Measurements from ENCODE around the gene CNTN3. TPM values are rescaled to one million over a fixed set of nuclear protein-coding genes. Genes with fewer than 3 reads are reported as not detected.

Gene CNTN3
- total RNA-seq, 5 donors from 2014 or later (not counting 1 experiment from before 2014, with no cell fraction given), result not detected

DNA sequence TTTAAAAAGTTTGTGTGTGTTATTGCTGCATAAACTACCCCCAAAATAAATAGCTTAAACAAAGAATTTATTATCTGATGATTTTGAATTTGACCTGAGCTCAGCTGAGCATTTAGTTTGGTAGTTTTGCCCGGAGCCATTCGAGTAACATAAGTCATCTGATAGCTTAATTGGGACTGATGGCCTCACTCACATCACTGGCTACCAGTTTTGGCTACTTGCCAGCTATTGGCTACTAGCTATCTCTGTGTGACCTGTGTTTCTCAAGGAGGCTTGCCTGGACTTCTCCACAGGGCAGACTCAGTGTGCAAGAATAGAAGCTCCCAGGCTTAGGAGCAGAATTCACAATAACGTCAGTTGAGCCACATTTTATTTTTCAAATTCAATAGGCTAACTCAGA, 9.0 kb downstream of the CNTN3 start:
- Mint-ChIP-seq H3K9me3 (peaks cover 11 to 25% (median 12%) of the 10 kb centered on the region in 3 donors), H3K4me3 (no peak overlapping the region), H3K36me3 (no peaks in the 10 kb centered on the region), H3K27me3 (no peaks in the 10 kb centered on the region), H3K27ac (no peak overlapping the region), H3K4me1 (no peaks in the 10 kb centered on the region)
- WGBS (ENCODE audit: insufficient coverage), result 80% methylated on average over 1 of the region's 3 CpGs
- Histone ChIP-seq H3K9me3 (no peaks in the 10 kb centered on the region), H3K4me1 (ENCODE audit: control insufficient read depth in 1 of 2, extremely low read depth in 1 of 2, insufficient read depth in 2 of 2, low read length in 2 of 2) (no peaks in the 10 kb centered on the region), H3K27me3 (replicated peaks in 1 of 2; ENCODE audit: control insufficient read depth in 2 of 2, extremely low read depth in 1 of 2, insufficient read depth in 2 of 2, low read length in 1 of 2) (no peaks in the 10 kb centered on the region), H3K4me3 (ENCODE audit: control insufficient read depth in 1 of 2, extremely low read depth in 1 of 2, low read length in 1 of 2) (no peak overlapping the region), H3K27ac (ENCODE audit: low read length) (no peak overlapping the region), H3K36me3 (ENCODE audit: control insufficient read depth in 2 of 2, extremely low read depth in 1 of 2, insufficient read depth in 1 of 2, low read length in 1 of 2) (no peaks in the 10 kb centered on the region)
- CTCF ChIA-PET, result no interaction called here
- ATAC-seq (replicated peaks in 1 of 4) (no peak), DNase-seq (no peak)
- POLR2A ChIA-PET, result no interaction called here

DNA sequence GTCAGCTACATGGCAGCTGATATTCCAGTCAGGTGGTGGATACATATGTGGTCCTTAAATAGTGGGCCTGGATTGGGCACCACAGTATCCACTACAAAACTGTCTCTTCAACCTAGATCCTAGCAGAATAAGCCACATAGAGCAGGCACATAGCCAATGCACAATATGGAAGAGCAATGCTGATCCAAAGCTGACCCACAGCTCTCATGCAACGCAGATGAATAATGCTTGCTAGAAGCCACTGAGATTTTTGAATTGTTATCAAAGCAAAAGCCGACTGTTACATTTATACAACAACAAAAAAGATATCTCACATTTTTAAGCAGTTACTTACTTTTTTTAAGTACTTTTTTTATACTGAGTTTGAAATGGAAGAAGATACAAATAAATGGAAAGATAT, 11.2 kb downstream of the CNTN3 start:
- Mint-ChIP-seq H3K27me3 (no peaks in the 10 kb centered on the region), H3K36me3 (no peaks in the 10 kb centered on the region), H3K4me1 (no peaks in the 10 kb centered on the region), H3K9me3 (peaks cover 18 to 27% (median 19%) of the 10 kb centered on the region in 3 donors), H3K27ac (no peak overlapping the region), H3K4me3 (no peak overlapping the region)
- no peak for ATAC-seq (replicated peaks in 1 of 4)
- no peak overlapping the region for H3K4me3 ChIP-seq (ENCODE audit: control insufficient read depth in 1 of 2, extremely low read depth in 1 of 2, low read length in 1 of 2)
- no peak overlapping the region for H3K27ac ChIP-seq (ENCODE audit: low read length)
- ChIA-PET POLR2A (no interaction called here), CTCF (no interaction called here)
- no peaks in the 10 kb centered on the region for H3K27me3 ChIP-seq (replicated peaks in 1 of 2; ENCODE audit: control insufficient read depth in 2 of 2, extremely low read depth in 1 of 2, insufficient read depth in 2 of 2, low read length in 1 of 2)
- H3K9me3 ChIP-seq, result no peaks in the 10 kb centered on the region
- H3K36me3 ChIP-seq (ENCODE audit: control insufficient read depth in 2 of 2, extremely low read depth in 1 of 2, insufficient read depth in 1 of 2, low read length in 1 of 2), result no peaks in the 10 kb centered on the region
- H3K4me1 ChIP-seq (ENCODE audit: control insufficient read depth in 1 of 2, extremely low read depth in 1 of 2, insufficient read depth in 2 of 2, low read length in 2 of 2), result no peaks in the 10 kb centered on the region
- DNase-seq, result no peak
- no CpG with 5 or more reads among the region's 2 CpGs for WGBS (ENCODE audit: insufficient coverage)

DNA sequence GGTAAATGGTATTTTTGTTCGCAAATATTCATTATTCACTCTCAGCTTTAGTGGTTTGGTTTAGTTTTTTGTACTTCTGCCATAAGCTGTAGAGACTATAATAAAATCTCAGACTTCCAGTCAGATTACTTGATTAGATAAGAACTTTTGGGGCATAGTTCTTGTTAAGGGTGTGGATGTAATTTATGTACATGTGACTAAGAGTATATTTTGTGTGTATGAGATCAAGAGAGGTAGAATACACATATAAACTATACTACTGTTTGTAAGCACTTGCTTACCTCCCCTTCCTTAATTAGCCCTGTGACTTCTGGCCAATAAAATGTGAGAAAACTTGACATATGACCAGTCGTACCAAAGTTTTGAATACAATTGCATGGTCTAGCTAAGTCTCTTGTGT, 12.0 kb downstream of the CNTN3 start:
- no peaks in the 10 kb centered on the region for H3K4me1 ChIP-seq (ENCODE audit: control insufficient read depth in 1 of 2, extremely low read depth in 1 of 2, insufficient read depth in 2 of 2, low read length in 2 of 2)
- DNase-seq (no peak), ATAC-seq (replicated peaks in 1 of 4) (no peak)
- Mint-ChIP-seq H3K27me3 (no peaks in the 10 kb centered on the region), H3K4me1 (no peaks in the 10 kb centered on the region), H3K4me3 (no peak overlapping the region), H3K36me3 (no peaks in the 10 kb centered on the region), H3K9me3 (peaks cover 18 to 28% (median 25%) of the 10 kb centered on the region in 3 donors), H3K27ac (no peak overlapping the region)
- no peak overlapping the region for H3K4me3 ChIP-seq (ENCODE audit: control insufficient read depth in 1 of 2, extremely low read depth in 1 of 2, low read length in 1 of 2)
- WGBS (ENCODE audit: insufficient coverage), result no CpG with 5 or more reads among the region's 2 CpGs
- H3K27me3 ChIP-seq (replicated peaks in 1 of 2; ENCODE audit: control insufficient read depth in 2 of 2, extremely low read depth in 1 of 2, insufficient read depth in 2 of 2, low read length in 1 of 2), result no peaks in the 10 kb centered on the region
- H3K9me3 ChIP-seq, result no peaks in the 10 kb centered on the region
- no peaks in the 10 kb centered on the region for H3K36me3 ChIP-seq (ENCODE audit: control insufficient read depth in 2 of 2, extremely low read depth in 1 of 2, insufficient read depth in 1 of 2, low read length in 1 of 2)
- no peak overlapping the region for H3K27ac ChIP-seq (ENCODE audit: low read length)
- ChIA-PET CTCF (no interaction called here), POLR2A (no interaction called here)

DNA sequence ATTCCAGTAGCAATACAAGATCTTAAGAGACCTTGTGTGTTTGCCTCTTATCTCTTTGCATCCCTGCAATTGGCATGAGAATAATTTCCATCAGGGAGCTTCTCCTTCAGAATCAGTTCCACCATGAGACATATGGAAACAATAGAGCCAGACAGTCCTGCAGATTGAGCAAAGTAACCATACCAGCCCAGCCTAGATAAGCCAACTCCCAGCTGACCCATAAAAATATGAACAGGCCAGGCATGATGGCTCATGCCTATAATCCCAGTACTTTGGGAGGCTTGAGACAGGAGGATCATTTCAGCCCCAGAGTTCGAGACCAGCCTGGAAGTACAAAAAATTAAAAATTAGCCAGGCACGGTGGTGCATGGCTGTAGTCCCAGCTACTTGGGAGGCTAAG, 12.7 kb downstream of the CNTN3 start:
- Histone ChIP-seq H3K9me3 (no peaks in the 10 kb centered on the region), H3K4me1 (ENCODE audit: control insufficient read depth in 1 of 2, extremely low read depth in 1 of 2, insufficient read depth in 2 of 2, low read length in 2 of 2) (no peaks in the 10 kb centered on the region), H3K36me3 (ENCODE audit: control insufficient read depth in 2 of 2, extremely low read depth in 1 of 2, insufficient read depth in 1 of 2, low read length in 1 of 2) (no peaks in the 10 kb centered on the region), H3K27me3 (replicated peaks in 1 of 2; ENCODE audit: control insufficient read depth in 2 of 2, extremely low read depth in 1 of 2, insufficient read depth in 2 of 2, low read length in 1 of 2) (no peaks in the 10 kb centered on the region), H3K27ac (ENCODE audit: low read length) (no peak overlapping the region), H3K4me3 (ENCODE audit: control insufficient read depth in 1 of 2, extremely low read depth in 1 of 2, low read length in 1 of 2) (no peak overlapping the region)
- CTCF ChIA-PET, result no interaction called here
- WGBS (ENCODE audit: insufficient coverage), result 58% methylated on average over 2 of the region's 2 CpGs
- ATAC-seq (replicated peaks in 1 of 4) (no peak), DNase-seq (no peak)
- peaks cover 22 to 28% (median 25%) of the 10 kb centered on the region in 3 donors for H3K9me3 Mint-ChIP-seq
- H3K27me3 Mint-ChIP-seq, result no peaks in the 10 kb centered on the region
- POLR2A ChIA-PET, result no interaction called here
- H3K4me3 Mint-ChIP-seq, result no peak overlapping the region
- no peaks in the 10 kb centered on the region for H3K4me1 Mint-ChIP-seq
- H3K27ac Mint-ChIP-seq, result no peak overlapping the region
- H3K36me3 Mint-ChIP-seq, result no peaks in the 10 kb centered on the region

DNA sequence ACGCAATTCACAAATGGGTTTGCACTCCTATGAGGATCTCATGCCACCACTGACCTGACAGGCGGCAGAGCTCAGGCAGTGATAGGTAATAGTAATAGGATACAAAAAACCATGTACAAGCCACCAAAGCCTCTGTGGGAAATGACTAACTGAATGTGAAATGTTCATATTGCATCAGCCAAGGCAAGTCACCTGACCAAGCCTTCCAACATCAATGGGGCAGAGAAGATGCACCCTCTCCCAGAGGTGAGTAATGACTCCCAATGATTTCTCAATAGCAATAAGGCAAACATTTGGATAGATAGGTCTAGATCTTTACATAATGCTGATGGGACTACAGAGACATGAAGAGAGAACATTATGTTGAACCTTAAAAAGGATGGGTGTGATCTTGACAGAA, 14.9 kb downstream of the CNTN3 start:
- no peaks in the 10 kb centered on the region for H3K36me3 Mint-ChIP-seq
- ChIA-PET POLR2A (no interaction called here), CTCF (no interaction called here)
- ATAC-seq (replicated peaks in 1 of 4), result no peak
- H3K4me1 ChIP-seq (ENCODE audit: control insufficient read depth in 1 of 2, extremely low read depth in 1 of 2, insufficient read depth in 2 of 2, low read length in 2 of 2), result no peaks in the 10 kb centered on the region
- H3K4me1 Mint-ChIP-seq, result no peaks in the 10 kb centered on the region
- H3K27me3 Mint-ChIP-seq, result no peaks in the 10 kb centered on the region
- peaks cover 17 to 28% (median 25%) of the 10 kb centered on the region in 3 donors for H3K9me3 Mint-ChIP-seq
- no peaks in the 10 kb centered on the region for H3K36me3 ChIP-seq (ENCODE audit: control insufficient read depth in 2 of 2, extremely low read depth in 1 of 2, insufficient read depth in 1 of 2, low read length in 1 of 2)
- no peak overlapping the region for H3K27ac ChIP-seq (ENCODE audit: low read length)
- no peak overlapping the region for H3K27ac Mint-ChIP-seq
- no peaks in the 10 kb centered on the region for H3K27me3 ChIP-seq (replicated peaks in 1 of 2; ENCODE audit: control insufficient read depth in 2 of 2, extremely low read depth in 1 of 2, insufficient read depth in 2 of 2, low read length in 1 of 2)
- DNase-seq, result no peak
- H3K4me3 ChIP-seq (ENCODE audit: control insufficient read depth in 1 of 2, extremely low read depth in 1 of 2, low read length in 1 of 2), result no peak overlapping the region
- H3K4me3 Mint-ChIP-seq, result no peak overlapping the region
- WGBS (ENCODE audit: insufficient coverage), result no CpG with 5 or more reads among the region's 2 CpGs
- no peaks in the 10 kb centered on the region for H3K9me3 ChIP-seq

DNA sequence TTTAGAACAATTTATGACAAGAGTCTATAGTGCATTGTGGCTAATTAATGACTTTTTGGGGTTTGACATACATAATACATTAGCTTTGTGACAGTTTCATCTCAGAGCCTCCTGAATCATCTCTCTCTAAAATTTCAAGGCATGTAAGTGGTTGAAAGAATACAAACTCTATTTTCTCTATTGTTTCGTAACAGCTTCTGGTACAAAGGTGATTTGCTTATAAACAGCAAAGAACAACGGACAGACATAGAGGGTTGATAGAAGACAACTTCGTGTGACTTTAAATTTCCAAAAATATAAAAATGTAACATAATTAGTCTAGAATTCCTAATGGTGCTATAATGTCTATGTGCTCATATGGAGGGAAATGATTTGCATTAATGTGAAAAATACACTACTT, 21.3 kb downstream of the CNTN3 start:
- DNase-seq (no peak), ATAC-seq (replicated peaks in 1 of 4) (no peak)
- H3K27ac ChIP-seq (ENCODE audit: low read length), result no peak overlapping the region
- no peak overlapping the region for H3K4me3 ChIP-seq (ENCODE audit: control insufficient read depth in 1 of 2, extremely low read depth in 1 of 2, low read length in 1 of 2)
- H3K9me3 ChIP-seq, result no peaks in the 10 kb centered on the region
- no CpG with 5 or more reads among the region's 3 CpGs for WGBS (ENCODE audit: insufficient coverage)
- no peaks in the 10 kb centered on the region for H3K27me3 Mint-ChIP-seq
- no peaks in the 10 kb centered on the region for H3K27me3 ChIP-seq (replicated peaks in 1 of 2; ENCODE audit: control insufficient read depth in 2 of 2, extremely low read depth in 1 of 2, insufficient read depth in 2 of 2, low read length in 1 of 2)
- H3K4me1 ChIP-seq (ENCODE audit: control insufficient read depth in 1 of 2, extremely low read depth in 1 of 2, insufficient read depth in 2 of 2, low read length in 2 of 2), result no peaks in the 10 kb centered on the region
- H3K4me3 Mint-ChIP-seq, result no peak overlapping the region
- no peaks in the 10 kb centered on the region for H3K4me1 Mint-ChIP-seq
- ChIA-PET POLR2A (no interaction called here), CTCF (no interaction called here)
- H3K9me3 Mint-ChIP-seq, result peaks cover 5 to 16% (median 14%) of the 10 kb centered on the region in 3 donors
- H3K36me3 ChIP-seq (ENCODE audit: control insufficient read depth in 2 of 2, extremely low read depth in 1 of 2, insufficient read depth in 1 of 2, low read length in 1 of 2), result no peaks in the 10 kb centered on the region
- no peak overlapping the region for H3K27ac Mint-ChIP-seq
- no peaks in the 10 kb centered on the region for H3K36me3 Mint-ChIP-seq

DNA sequence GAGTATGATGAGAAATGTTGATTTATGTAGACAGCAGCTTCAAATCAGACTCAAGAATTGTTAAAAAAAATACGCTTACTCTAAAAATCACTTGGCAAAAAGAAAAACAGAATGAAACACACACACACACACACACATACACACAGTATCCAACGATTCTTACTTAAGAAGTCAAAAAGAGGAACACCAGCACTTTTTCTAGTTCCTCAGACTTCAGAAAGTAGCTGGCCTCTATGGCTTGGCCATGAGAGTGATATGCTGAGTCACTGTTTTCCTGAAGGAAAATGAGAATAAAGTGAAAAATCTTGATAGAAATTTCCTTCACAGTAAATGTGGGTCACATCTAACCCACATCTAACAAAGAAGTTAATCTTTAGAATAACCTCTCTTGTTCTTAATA, 22.1 kb downstream of the CNTN3 start:
- Mint-ChIP-seq H3K9me3 (peaks cover 5 to 14% (median 9%) of the 10 kb centered on the region in 3 donors), H3K36me3 (no peaks in the 10 kb centered on the region), H3K27ac (no peak overlapping the region), H3K27me3 (no peaks in the 10 kb centered on the region), H3K4me3 (no peak overlapping the region), H3K4me1 (no peaks in the 10 kb centered on the region)
- Histone ChIP-seq H3K4me1 (ENCODE audit: control insufficient read depth in 1 of 2, extremely low read depth in 1 of 2, insufficient read depth in 2 of 2, low read length in 2 of 2) (no peaks in the 10 kb centered on the region), H3K27ac (ENCODE audit: low read length) (no peak overlapping the region), H3K9me3 (no peaks in the 10 kb centered on the region), H3K27me3 (replicated peaks in 1 of 2; ENCODE audit: control insufficient read depth in 2 of 2, extremely low read depth in 1 of 2, insufficient read depth in 2 of 2, low read length in 1 of 2) (no peaks in the 10 kb centered on the region), H3K36me3 (ENCODE audit: control insufficient read depth in 2 of 2, extremely low read depth in 1 of 2, insufficient read depth in 1 of 2, low read length in 1 of 2) (no peaks in the 10 kb centered on the region), H3K4me3 (ENCODE audit: control insufficient read depth in 1 of 2, extremely low read depth in 1 of 2, low read length in 1 of 2) (no peak overlapping the region)
- POLR2A ChIA-PET, result no interaction called here
- DNase-seq (no peak), ATAC-seq (replicated peaks in 1 of 4) (no peak)
- WGBS (ENCODE audit: insufficient coverage), result 11% methylated on average over 1 of the region's 2 CpGs
- CTCF ChIA-PET, result no interaction called here
